HCT116 (cell line): Measurements from ENCODE around the gene SIN3B. TPM values are rescaled to one million over a fixed set of nuclear protein-coding genes. Genes with fewer than 3 reads are reported as not detected.

ENCODE experiments used
- ATAC-seq: fragments of 200-7000 bp; cut with Tn5 transposase; 2 replicates; pipeline ENCODE4 v1.9.1; 2020; ENCODE audit warnings: mild to moderate bottlenecking, moderate library complexity
- BruUV-seq: library from RNA; stranded (reverse); fragments of 400-500 nt; replicated peaks from 2 replicates; lab custom pipeline; 2021; lab: Mats Ljungman, UMichigan
- CTCF ChIA-PET: fragments of 300-600 bp; sonication (Branson Sonifier 250); formaldehyde crosslinking; loops from one replicate; lab custom pipeline; 2021; ENCODE audit warnings: antibody characterized with exemption; lab: Charles Lee
- POLR2A ChIA-PET: fragments of 300-600, 350-600 bp; sonication (Branson Sonifier 250); formaldehyde crosslinking; loops from one replicate; lab custom pipeline; 2021; ENCODE audit warnings: antibody characterized with exemption; lab: Charles Lee
- RAD21 ChIA-PET, 2 experiments: fragments of 300-600 bp; sonication (Branson Sonifier 250); formaldehyde crosslinking; loops; one replicate each; lab custom pipeline; 2023; ENCODE audit warnings: low total read pairs in 2 of 2; ENCODE audit not compliant: uncharacterized antibody in 2 of 2, unreplicated experiment in 2 of 2, low non-redundant PET in 1 of 2; lab: Charles Lee
- DNase-seq: peaks from one replicate; pipeline ENCODE4 v3.0.0-alpha.2; 2010; ENCODE audit warnings: low read depth, low spot score
- H2AFZ ChIP-seq: fragments of 200-600 bp; shearing (Covaris generic), sonication (generic); 2 replicates; pipeline ENCODE4 v1.6.1; 2017; ENCODE audit warnings: low read depth, mixed run types, mixed read lengths, antibody characterized with exemption, low read length; ENCODE audit not compliant: poor library complexity, severe bottlenecking
- H3K27ac ChIP-seq: 2 replicates; pipeline ENCODE4 v1.5.1; 2012; ENCODE audit warnings: low read depth, low read length
- H3K27me3 ChIP-seq: fragments of 200-600 bp; sonication (generic); 2 replicates; pipeline ENCODE4 v1.6.1; 2016; ENCODE audit warnings: mixed run types, low read length, mixed read lengths; ENCODE audit not compliant: insufficient read depth
- H3K36me3 ChIP-seq, 2 experiments: fragments of 200-500 bp in 1 of 2; fragments of 200-600 bp in 1 of 2; sonication (Bioruptor generic) in 1 of 2; sonication (generic) in 1 of 2; 2 replicates each; pipeline versions ENCODE4 v1.5.1 to v1.6.1; 2014 to 2016; ENCODE audit warnings: low read length in 2 of 2, inconsistent platforms in 1 of 2, mixed read lengths in 1 of 2, mixed run types in 1 of 2; ENCODE audit not compliant: insufficient read depth in 2 of 2, control insufficient read depth in 1 of 2
- H3K4me1 ChIP-seq, 2 experiments: fragments of 200-600 bp in 1 of 2; sonication (generic) in 1 of 2; 2 replicates each; pipeline versions ENCODE4 v1.5.1 to v1.6.1; 2012 to 2017; ENCODE audit warnings: low read length in 2 of 2, inconsistent platforms in 1 of 2, mild to moderate bottlenecking in 1 of 2, mixed read lengths in 1 of 2, mixed run types in 1 of 2, moderate library complexity in 1 of 2; ENCODE audit not compliant: insufficient read depth in 2 of 2, control insufficient read depth in 1 of 2
- H3K4me2 ChIP-seq: fragments of 200-600 bp; sonication (generic); 2 replicates; pipeline ENCODE4 v1.6.1; 2017; ENCODE audit warnings: mixed run types, low read length, mixed read lengths
- H3K4me3 ChIP-seq, 2 experiments: fragments of 200-600 bp in 1 of 2; sonication (generic) in 1 of 2; replicated peaks in 1 of 2; 2 replicates each; pipeline ENCODE4 v1.5.1; 2011 to 2016; ENCODE audit warnings: low read length in 2 of 2, control low read depth in 1 of 2, low read depth in 1 of 2, mild to moderate bottlenecking in 1 of 2, mixed read lengths in 1 of 2, mixed run types in 1 of 2
- H3K79me2 ChIP-seq: fragments of 200-600 bp; sonication (generic); 2 replicates; pipeline ENCODE4 v1.6.1; 2017; ENCODE audit warnings: mild to moderate bottlenecking, mixed run types, low read length, moderate library complexity, mixed read lengths; ENCODE audit not compliant: insufficient read depth
- H3K9ac ChIP-seq: fragments of 200-600 bp; sonication (generic); 2 replicates; pipeline ENCODE4 v1.6.1; 2016; ENCODE audit warnings: low read length, mixed read lengths
- H3K9me2 ChIP-seq: fragments of 200-600 bp; sonication (generic), shearing (Covaris generic); 2 replicates; pipeline ENCODE4 v1.6.1; 2017; ENCODE audit warnings: mixed run types, mild to moderate bottlenecking, moderate library complexity; ENCODE audit not compliant: insufficient read depth
- H3K9me3 ChIP-seq, 2 experiments: fragments of 200-500 bp in 1 of 2; fragments of 200-600 bp in 1 of 2; sonication (Bioruptor generic) in 1 of 2; sonication (generic) in 1 of 2; 2 replicates each; pipeline ENCODE4 v1.6.1; 2014 to 2017; ENCODE audit warnings: low read length in 2 of 2, mixed read lengths in 2 of 2, inconsistent platforms in 1 of 2, low read depth in 1 of 2, mild to moderate bottlenecking in 1 of 2, mixed run types in 1 of 2, moderate library complexity in 1 of 2; ENCODE audit not compliant: control insufficient read depth in 1 of 2, insufficient read depth in 1 of 2
- H4K20me1 ChIP-seq: fragments of 200-600 bp; sonication (generic), shearing (Covaris generic); 2 replicates; pipeline ENCODE4 v1.6.1; 2017; ENCODE audit warnings: mixed run types, mild to moderate bottlenecking, moderate library complexity; ENCODE audit not compliant: insufficient read depth
- CBX3 ChIP-seq: IDR thresholded peaks from 2 replicates; pipeline ENCODE4 v1.6.1; 2012; ENCODE audit warnings: low read depth
- CEBPB ChIP-seq: IDR thresholded peaks from 2 replicates; pipeline ENCODE4 v1.6.1; 2012; ENCODE audit warnings: low read depth
- ELF1 ChIP-seq: IDR thresholded peaks from 2 replicates; pipeline ENCODE4 v1.6.1; 2012; ENCODE audit warnings: low read depth, borderline replicate concordance
- EZH2phosphoT487 ChIP-seq: fragments of 200-600 bp; IDR thresholded peaks from 2 replicates; pipeline ENCODE4 v1.6.1; 2018; ENCODE audit warnings: antibody characterized with exemption, borderline replicate concordance
- POLR2A ChIP-seq: IDR thresholded peaks from 2 replicates; pipeline ENCODE4 v1.7.0; 2011; ENCODE audit warnings: borderline replicate concordance; ENCODE audit not compliant: insufficient read depth, insufficient read length; ENCODE audit errors: extremely low read depth
- POLR2AphosphoS5 ChIP-seq: IDR thresholded peaks from 2 replicates; pipeline ENCODE4 v1.6.1; 2011; ENCODE audit warnings: mild to moderate bottlenecking, low read depth, low read length, moderate library complexity
- SIN3A ChIP-seq: IDR thresholded peaks from 2 replicates; pipeline ENCODE4 v1.6.1; 2012; ENCODE audit warnings: low read depth
- SRF ChIP-seq: IDR thresholded peaks from 2 replicates; pipeline ENCODE4 v1.6.1; 2012; ENCODE audit warnings: low read depth
- YY1 ChIP-seq: IDR thresholded peaks from 2 replicates; pipeline ENCODE4 v1.6.1; 2011; ENCODE audit warnings: low read length, low read depth, moderate library complexity, mild to moderate bottlenecking; ENCODE audit not compliant: insufficient replicate concordance; ENCODE audit errors: extremely low read depth
- ZFX ChIP-seq: fragments of 450-650 bp; IDR thresholded peaks from 2 replicates; pipeline ENCODE4 v1.6.1; 2017
- intact Hi-C: fragments of 100-400 bp; cut with micrococcal nuclease; formaldehyde crosslinking; loops from 2 replicates; pipeline ENCODE4 v1.10.0; 2022
- total RNA-seq: library from RNA; stranded (reverse); gene quantifications from one replicate; pipeline ENCODE4 v1.2.1, GENCODE V29; 2021; ENCODE audit not compliant: unreplicated experiment
- TF ChIP-seq, protein P1 (sequence below): IDR thresholded peaks from 2 replicates; pipeline ENCODE4 v1.6.1; 2012; ENCODE audit warnings: low read depth
- TF ChIP-seq, protein P2 (sequence below): IDR thresholded peaks from 2 replicates; pipeline ENCODE4 v1.6.1; 2011; ENCODE audit warnings: mild to moderate bottlenecking, low read length, moderate library complexity; ENCODE audit not compliant: insufficient replicate concordance; ENCODE audit errors: extremely low read depth
- TF ChIP-seq, protein P3 (sequence below), 3 experiments: fragments of 200-600 bp in 1 of 3; sonication (generic) in 1 of 3; IDR thresholded peaks in 2 of 3; conservative IDR thresholded peaks in 1 of 3; 2 replicates each; pipeline ENCODE4 v1.5.1; 2012 to 2017; ENCODE audit warnings: low read depth in 2 of 3, low read length in 2 of 3, antibody characterized with exemption in 1 of 3, borderline replicate concordance in 1 of 3, control low read depth in 1 of 3, mild to moderate bottlenecking in 1 of 3, mixed read lengths in 1 of 3, mixed run types in 1 of 3, moderate library complexity in 1 of 3; ENCODE audit not compliant: insufficient read depth in 1 of 3

The SIN3B gene
- total RNA-seq, 1 experiment from 2014 or later = 59.9 TPM

DNA sequence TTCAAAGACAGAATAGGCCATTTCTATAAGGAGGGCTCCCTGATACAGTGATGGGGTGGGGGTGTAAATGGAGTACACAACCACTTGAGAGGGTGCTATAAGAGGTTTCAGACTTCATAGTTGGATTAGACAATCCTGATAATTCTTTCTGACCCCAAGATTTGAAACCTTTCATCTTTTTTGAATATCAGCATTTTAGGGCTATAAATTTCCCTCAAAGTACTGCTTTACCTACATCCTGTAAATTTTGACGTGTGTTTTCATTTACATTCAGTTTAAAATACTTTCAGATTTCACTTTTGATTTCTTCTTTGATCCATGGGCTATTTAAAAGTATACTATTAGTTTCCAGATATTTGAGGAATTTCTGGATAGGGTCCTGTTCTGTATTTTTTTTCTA, 40.0 kb upstream of the SIN3B start:
- Histone ChIP-seq H3K27ac (no peak overlapping the region), H4K20me1 (no peaks in the 10 kb centered on the region), H3K9me3 (peaks cover 9 to 16% of the 10 kb centered on the region in 2 experiments; a peak in 3 of 4 replicates), H3K79me2 (no peaks in the 10 kb centered on the region), H2AFZ (no peak overlapping the region), H3K9ac (no peak overlapping the region), H3K9me2 (no peaks in the 10 kb centered on the region), H3K27me3 (no peaks in the 10 kb centered on the region), H3K4me1 (no peaks in the 10 kb centered on the region), H3K36me3 (no peaks in the 10 kb centered on the region), H3K4me2 (no peak overlapping the region), H3K4me3 (no peak overlapping the region)
- TF ChIP-seq, protein P1, sequence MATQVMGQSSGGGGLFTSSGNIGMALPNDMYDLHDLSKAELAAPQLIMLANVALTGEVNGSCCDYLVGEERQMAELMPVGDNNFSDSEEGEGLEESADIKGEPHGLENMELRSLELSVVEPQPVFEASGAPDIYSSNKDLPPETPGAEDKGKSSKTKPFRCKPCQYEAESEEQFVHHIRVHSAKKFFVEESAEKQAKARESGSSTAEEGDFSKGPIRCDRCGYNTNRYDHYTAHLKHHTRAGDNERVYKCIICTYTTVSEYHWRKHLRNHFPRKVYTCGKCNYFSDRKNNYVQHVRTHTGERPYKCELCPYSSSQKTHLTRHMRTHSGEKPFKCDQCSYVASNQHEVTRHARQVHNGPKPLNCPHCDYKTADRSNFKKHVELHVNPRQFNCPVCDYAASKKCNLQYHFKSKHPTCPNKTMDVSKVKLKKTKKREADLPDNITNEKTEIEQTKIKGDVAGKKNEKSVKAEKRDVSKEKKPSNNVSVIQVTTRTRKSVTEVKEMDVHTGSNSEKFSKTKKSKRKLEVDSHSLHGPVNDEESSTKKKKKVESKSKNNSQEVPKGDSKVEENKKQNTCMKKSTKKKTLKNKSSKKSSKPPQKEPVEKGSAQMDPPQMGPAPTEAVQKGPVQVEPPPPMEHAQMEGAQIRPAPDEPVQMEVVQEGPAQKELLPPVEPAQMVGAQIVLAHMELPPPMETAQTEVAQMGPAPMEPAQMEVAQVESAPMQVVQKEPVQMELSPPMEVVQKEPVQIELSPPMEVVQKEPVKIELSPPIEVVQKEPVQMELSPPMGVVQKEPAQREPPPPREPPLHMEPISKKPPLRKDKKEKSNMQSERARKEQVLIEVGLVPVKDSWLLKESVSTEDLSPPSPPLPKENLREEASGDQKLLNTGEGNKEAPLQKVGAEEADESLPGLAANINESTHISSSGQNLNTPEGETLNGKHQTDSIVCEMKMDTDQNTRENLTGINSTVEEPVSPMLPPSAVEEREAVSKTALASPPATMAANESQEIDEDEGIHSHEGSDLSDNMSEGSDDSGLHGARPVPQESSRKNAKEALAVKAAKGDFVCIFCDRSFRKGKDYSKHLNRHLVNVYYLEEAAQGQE = no peak
- TF ChIP-seq CBX3 (no peak), ZFX (no peak), EZH2phosphoT487 (no peak), SIN3A (no peak), POLR2A (no peak), POLR2AphosphoS5 (no peak), YY1 (no peak), ELF1 (no peak), CEBPB (no peak), SRF (no peak)
- TF ChIP-seq, protein P2, sequence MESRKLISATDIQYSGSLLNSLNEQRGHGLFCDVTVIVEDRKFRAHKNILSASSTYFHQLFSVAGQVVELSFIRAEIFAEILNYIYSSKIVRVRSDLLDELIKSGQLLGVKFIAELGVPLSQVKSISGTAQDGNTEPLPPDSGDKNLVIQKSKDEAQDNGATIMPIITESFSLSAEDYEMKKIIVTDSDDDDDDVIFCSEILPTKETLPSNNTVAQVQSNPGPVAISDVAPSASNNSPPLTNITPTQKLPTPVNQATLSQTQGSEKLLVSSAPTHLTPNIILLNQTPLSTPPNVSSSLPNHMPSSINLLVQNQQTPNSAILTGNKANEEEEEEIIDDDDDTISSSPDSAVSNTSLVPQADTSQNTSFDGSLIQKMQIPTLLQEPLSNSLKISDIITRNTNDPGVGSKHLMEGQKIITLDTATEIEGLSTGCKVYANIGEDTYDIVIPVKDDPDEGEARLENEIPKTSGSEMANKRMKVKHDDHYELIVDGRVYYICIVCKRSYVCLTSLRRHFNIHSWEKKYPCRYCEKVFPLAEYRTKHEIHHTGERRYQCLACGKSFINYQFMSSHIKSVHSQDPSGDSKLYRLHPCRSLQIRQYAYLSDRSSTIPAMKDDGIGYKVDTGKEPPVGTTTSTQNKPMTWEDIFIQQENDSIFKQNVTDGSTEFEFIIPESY = no peak
- TF ChIP-seq, protein P3, sequence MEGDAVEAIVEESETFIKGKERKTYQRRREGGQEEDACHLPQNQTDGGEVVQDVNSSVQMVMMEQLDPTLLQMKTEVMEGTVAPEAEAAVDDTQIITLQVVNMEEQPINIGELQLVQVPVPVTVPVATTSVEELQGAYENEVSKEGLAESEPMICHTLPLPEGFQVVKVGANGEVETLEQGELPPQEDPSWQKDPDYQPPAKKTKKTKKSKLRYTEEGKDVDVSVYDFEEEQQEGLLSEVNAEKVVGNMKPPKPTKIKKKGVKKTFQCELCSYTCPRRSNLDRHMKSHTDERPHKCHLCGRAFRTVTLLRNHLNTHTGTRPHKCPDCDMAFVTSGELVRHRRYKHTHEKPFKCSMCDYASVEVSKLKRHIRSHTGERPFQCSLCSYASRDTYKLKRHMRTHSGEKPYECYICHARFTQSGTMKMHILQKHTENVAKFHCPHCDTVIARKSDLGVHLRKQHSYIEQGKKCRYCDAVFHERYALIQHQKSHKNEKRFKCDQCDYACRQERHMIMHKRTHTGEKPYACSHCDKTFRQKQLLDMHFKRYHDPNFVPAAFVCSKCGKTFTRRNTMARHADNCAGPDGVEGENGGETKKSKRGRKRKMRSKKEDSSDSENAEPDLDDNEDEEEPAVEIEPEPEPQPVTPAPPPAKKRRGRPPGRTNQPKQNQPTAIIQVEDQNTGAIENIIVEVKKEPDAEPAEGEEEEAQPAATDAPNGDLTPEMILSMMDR (IDR thresholded peaks at IDR 0.05 in 2 of 3, conservative IDR thresholded peaks at IDR 0.05 in 1 of 3; ENCODE audit: borderline replicate concordance in 1 of 3, insufficient read depth in 1 of 3, low read depth in 2 of 3, low read length in 2 of 3) = no peak
- intact Hi-C loops = no loop called here
- no TSS peak for BruUV-seq
- ChIA-PET POLR2A (no interaction called here), RAD21 (no interaction called here), CTCF (no interaction called here)
- ATAC-seq = no peak
- DNase-seq = no peak
